Liver (tissue), 3 donors: ENCODE measurements around the gene EFNB1.

Experiments
- HNF4G ChIP-seq: IDR thresholded peaks from 2 replicates; pipeline ENCODE4 v1.6.1; 2016; ENCODE audit warnings: antibody characterized with exemption
- TAF1 ChIP-seq: conservative IDR thresholded peaks from 2 replicates; pipeline ENCODE4 v1.6.1; 2016; ENCODE audit warnings: antibody characterized with exemption, mild to moderate bottlenecking
- TF ChIP-seq, protein P1 (sequence below): fragments of 150-350 bp; IDR thresholded peaks from 2 replicates; pipeline ENCODE4 v1.5.1; 2017; ENCODE audit warnings: improper control_type of control experiment, low read depth, low read length; ENCODE audit not compliant: missing input control
- TF ChIP-seq, protein P2 (sequence below): IDR thresholded peaks from 2 replicates; pipeline ENCODE4 v1.6.1; 2016; ENCODE audit warnings: antibody characterized with exemption, mild to moderate bottlenecking
- donor health status: healthy.
- donor health status: healthy.

DNA sequence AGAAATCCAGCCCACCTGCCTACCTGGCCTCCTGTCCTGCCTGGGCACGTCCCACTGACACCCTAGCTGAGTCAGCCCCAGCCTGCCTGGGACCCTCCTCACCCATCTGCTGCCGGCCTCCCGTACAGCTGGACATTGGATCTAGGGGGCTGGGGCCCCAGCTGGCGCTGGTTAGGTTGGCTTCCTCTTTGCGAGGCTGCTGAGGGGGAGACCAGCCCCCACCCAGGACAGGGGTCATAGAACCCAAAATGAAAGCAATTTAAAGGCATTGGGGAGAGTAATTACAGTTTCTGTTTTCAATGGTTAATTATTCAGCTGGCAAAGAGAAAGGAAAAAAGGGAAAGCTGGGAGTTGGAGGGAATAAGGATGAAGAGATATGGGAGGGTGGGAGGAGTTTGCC is 15.8 kb downstream of the EFNB1 start:
- TF ChIP-seq, protein P1, sequence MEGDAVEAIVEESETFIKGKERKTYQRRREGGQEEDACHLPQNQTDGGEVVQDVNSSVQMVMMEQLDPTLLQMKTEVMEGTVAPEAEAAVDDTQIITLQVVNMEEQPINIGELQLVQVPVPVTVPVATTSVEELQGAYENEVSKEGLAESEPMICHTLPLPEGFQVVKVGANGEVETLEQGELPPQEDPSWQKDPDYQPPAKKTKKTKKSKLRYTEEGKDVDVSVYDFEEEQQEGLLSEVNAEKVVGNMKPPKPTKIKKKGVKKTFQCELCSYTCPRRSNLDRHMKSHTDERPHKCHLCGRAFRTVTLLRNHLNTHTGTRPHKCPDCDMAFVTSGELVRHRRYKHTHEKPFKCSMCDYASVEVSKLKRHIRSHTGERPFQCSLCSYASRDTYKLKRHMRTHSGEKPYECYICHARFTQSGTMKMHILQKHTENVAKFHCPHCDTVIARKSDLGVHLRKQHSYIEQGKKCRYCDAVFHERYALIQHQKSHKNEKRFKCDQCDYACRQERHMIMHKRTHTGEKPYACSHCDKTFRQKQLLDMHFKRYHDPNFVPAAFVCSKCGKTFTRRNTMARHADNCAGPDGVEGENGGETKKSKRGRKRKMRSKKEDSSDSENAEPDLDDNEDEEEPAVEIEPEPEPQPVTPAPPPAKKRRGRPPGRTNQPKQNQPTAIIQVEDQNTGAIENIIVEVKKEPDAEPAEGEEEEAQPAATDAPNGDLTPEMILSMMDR, result no peak
- TF ChIP-seq, protein P2, sequence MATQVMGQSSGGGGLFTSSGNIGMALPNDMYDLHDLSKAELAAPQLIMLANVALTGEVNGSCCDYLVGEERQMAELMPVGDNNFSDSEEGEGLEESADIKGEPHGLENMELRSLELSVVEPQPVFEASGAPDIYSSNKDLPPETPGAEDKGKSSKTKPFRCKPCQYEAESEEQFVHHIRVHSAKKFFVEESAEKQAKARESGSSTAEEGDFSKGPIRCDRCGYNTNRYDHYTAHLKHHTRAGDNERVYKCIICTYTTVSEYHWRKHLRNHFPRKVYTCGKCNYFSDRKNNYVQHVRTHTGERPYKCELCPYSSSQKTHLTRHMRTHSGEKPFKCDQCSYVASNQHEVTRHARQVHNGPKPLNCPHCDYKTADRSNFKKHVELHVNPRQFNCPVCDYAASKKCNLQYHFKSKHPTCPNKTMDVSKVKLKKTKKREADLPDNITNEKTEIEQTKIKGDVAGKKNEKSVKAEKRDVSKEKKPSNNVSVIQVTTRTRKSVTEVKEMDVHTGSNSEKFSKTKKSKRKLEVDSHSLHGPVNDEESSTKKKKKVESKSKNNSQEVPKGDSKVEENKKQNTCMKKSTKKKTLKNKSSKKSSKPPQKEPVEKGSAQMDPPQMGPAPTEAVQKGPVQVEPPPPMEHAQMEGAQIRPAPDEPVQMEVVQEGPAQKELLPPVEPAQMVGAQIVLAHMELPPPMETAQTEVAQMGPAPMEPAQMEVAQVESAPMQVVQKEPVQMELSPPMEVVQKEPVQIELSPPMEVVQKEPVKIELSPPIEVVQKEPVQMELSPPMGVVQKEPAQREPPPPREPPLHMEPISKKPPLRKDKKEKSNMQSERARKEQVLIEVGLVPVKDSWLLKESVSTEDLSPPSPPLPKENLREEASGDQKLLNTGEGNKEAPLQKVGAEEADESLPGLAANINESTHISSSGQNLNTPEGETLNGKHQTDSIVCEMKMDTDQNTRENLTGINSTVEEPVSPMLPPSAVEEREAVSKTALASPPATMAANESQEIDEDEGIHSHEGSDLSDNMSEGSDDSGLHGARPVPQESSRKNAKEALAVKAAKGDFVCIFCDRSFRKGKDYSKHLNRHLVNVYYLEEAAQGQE, result no peak
- no peak for TF ChIP-seq HNF4G
- TF ChIP-seq TAF1, result no peak
